ENCODE measurements around the gene TUFT1.

Gene TUFT1

DNA sequence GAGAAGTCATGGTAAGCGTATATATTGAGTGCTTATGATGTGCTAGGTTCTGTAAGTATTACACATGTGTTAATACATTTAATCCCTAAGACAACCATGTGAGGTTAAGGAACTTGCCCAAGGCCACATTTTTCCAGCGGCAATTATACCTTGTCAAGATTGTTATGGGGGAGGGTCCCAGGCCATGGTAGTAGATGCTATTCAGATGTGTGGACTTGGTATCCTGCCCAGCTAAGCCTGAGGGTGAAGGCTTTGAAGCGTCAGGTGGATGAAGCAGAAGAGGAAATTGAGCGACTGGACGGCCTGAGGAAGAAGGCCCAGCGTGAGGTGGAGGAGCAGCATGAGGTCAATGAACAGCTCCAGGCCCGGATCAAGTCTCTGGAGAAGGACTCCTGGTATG is 3.6 kb upstream of the TUFT1 start:
- FAIRE-seq = no peak

DNA sequence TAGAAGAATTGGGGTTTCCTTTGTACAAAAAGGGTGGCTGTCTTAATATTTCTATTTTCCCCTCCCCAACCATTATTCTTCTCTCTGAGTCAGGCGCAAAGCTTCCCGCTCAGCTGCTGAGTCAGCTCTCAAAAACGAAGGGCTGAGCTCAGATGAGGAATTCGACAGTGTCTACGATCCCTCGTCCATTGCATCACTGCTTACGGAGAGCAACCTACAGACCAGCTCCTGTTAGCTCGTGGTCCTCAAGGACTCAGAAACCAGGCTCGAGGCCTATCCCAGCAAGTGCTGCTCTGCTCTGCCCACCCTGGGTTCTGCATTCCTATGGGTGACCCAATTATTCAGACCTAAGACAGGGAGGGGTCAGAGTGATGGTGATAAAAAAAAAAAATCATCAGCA is 3.0 kb upstream of the TUFT1 start:
- DNase-seq (ENCODE audit: low spot score) (peak; percentile 92), FAIRE-seq (peak; percentile 83)

More for the DNA sequence above, 3.6 kb upstream of the TUFT1 start:
- no peak for DNase-seq (ENCODE audit: low spot score)

DNA sequence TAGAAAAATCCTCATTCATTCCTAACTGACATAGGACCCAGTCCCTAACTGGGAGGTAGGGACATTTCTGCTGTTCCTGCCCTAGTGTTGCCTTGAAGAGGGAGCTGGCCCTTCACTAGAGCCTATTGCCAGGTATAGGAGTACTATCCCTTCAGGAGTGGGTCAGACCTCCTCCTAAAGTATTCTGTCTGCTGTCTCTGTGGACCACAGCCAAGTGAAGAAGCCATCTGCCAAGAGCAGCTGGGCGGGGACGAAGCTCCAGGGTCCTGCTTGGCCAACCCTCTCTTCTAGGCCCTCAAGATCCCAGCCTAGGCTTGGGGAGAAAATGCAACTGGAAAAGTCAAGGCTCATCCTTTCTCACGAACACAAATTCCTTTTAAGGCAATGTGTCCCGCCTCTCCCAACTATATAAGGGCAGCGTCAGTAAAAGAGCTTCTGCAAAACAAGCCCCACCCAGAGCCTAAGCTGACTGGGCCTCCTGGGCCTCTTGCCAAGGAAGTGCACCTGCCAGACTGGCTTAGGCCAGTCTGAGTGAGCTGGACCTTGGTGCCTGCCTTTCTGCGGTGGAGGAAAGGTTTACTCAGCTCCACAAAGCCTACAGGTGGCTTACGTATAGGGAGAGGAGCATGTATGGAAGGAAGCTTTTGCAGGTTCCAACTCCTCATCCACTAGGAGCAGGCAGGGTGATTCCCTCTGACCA is 638 bp upstream of the TUFT1 start:
- DNase-seq (ENCODE audit: low spot score) (peak; percentile 97), FAIRE-seq (peak; percentile 82)

DNA sequence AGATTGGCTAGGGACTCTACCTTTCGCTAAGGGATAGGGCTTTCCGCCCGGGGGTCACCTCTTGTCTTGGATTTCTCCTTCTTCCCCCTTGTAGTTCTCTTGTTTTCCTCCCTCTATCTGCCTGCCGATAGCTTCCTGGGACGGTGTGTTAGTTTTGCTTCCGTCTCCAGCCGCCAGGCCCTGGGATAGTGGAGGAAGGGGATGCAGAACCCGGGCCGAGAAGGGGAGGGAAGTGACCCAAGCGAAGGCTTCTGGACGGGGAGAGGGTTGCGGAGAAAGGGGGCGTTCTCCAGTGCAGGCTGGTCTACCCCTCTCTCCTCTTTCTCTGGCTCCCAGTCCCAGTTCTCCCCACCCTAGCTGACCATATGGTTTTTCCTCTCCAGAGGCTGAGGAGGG is 871 bp downstream of the TUFT1 start:
- no peak for FAIRE-seq
- DNase-seq (ENCODE audit: low spot score) = no peak

DNA sequence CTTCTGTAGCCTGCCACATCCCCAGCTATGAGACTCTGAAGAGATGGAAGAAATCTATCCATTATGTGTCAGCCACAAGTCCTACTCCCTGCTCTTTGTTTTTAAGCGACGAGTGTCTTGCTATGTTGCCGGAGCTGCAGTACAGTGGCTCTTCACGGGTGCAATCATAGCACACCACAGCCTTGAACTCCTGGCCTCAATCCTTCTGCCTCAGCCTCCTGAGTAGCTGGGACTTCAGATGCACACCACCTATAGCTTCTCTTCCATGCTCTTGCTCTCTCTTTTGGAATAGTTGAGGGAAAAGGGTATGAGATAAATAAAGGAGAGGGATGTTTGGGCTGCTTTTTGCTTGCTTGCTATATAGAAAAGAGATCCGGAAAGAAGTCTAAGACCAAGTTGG is 1.6 kb downstream of the TUFT1 start:
- no peak for FAIRE-seq
- no peak for DNase-seq (ENCODE audit: low spot score)

DNA sequence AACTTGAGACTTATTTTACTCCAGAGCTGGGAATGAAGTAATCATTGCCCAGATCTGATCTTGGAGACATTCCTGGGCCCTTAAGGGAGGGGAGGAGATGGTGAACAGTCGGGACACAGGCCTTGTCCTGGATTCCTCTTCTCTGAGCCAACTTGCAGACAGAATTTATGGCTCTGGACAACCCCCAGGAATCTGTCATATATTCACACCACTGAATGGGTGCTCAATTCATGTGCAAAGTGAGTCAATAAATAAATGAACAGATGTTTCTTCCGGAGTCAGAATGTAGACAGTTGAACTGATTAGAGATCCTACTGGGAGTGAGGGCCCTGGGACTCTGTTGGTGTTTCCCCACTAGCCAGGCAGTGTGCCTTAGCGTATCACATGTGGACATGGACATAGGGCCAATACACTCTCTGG is 2.6 kb downstream of the TUFT1 start:
- FAIRE-seq = peak; percentile 90
- peak; percentile 91 for DNase-seq (ENCODE audit: low spot score)

DNA sequence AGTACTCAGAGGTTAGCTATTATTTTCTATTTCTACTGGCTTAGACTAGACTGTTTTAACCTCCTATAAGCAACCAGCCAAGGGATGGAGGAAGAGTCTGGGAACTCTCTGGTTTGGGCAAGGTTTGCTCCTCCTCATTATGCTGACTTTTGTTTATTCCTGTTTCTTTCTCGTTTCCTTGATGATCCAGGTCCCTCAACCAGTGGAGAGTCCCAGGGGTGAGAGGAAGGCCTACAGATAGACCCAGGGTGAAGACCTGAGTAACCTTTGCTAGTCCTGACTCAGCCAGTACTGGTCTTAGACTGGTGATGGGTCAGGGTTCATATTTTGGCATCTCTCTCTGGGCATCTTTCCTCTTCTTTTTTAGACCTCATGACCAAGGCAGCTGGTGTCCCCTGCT is 5.4 kb downstream of the TUFT1 start:
- DNase-seq (ENCODE audit: low spot score) (peak; percentile 51), FAIRE-seq (no peak)

DNA sequence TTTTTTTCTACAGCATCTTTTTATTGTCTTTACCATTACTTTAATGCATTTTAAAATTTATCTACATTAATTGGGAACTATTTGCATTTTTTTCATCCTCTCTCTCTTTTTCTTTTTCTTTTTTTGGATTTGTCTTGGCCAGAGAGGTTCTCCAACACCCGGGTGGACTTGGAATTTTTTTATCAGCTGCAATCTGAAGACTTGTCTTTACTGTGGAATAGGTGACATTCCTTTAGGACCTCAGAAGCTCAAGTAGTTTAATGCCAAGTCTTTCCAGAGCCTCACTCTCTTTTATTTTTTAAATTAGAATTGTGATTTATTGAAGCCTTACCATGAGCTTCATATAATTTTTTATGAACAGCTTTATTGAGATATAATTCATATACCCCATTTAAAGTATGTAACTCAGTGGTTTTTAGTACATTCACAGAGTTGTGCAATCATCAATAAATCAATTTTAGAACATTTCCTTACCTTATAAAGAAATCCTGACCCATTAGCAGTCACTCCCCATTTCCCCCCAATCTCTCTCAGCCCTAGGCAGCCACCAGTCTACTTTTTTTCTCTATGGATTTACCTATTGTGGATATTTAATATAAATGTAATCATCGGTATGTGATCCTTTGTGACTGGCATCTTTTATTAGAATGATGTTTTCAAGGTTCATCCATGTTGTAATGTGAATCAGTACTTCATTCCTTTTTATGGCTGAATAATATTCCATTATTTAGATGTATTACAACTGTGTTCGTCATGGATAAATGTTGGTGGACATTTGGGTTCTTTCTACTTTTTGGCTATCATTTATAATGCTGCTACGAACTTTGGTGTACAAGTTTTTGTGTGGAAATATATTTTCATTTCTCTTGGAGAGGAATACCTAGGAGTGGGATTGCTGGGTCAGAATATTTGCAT is 6.2 kb downstream of the TUFT1 start:
- no peak for FAIRE-seq
- no peak for DNase-seq (ENCODE audit: low spot score)

DNA sequence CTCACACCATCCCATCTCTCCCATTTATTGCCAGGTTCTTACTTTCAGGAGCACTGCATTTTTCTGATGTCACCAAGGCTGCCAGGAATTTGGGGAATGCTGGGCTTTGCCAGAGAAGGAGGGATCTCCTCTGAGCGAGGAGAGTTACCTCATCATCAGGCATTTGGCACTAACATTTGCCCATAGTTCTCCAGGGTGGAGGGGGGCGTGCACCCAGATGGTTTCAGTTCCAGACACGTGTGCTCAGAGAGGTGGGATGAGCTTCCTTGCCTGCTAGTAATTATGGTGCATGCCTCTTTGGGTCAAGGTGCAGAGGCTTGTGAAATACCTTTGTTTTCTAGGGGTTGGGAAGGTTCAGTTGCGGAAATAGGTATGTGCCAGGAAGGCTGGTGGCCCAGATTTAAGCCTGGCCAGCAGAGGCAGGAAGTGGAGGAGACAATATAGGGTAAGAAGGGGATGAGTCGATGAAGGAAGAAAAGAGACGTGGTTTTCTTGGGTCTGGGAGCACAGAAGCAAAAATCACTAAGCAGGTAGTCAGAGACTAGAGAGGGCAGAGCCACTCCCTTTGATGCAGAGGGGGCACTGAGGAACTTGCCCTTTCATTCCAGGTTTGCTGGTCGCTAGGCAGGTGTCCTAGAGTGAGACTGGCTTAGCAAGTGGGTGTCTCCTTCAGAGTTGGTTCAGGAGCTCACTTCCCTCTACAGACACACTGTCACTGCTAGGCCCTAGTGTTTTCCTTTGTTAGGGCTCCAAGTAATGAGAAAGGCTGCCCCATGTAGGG is 7.2 kb downstream of the TUFT1 start:
- DNase-seq (ENCODE audit: low spot score) (peak; percentile 95), FAIRE-seq (peak; percentile 91)

DNA sequence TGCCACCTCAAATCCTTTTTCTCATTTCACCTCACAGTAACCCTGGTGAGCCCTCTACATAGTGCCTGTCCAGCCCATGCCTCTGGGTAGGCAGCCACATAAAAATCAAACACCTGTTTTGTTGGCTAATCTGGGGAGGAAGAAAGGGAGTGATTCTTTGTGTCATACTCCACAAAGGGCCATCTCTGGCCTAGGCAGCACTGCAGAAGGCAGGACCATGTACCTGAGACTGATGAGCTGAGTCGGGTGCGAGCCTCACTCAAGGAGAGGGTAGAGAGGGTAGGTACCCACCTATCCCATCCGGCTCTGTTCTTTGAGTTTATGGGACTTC is 7.8 kb downstream of the TUFT1 start:
- DNase-seq (ENCODE audit: low spot score) = no peak

DNA sequence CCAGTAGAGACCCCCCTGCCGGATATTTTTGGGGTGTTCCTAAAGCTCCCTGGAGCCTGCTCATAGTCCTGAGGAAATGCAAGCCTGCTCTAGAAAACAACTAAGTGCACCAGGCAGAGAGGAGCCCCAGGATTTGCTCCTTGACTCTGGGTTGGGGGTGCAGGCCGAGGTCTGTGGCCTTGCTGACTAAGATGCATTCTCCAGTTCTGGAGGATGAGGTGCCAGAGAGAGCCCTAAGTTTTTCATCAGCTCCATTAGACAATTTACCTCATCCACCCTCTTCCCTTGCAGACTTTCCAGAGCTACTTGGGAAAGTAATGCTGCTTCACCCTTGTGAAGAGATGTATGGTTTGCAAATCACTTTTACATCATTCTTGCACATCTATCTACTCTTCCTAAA is 9.1 kb downstream of the TUFT1 start:
- DNase-seq (ENCODE audit: low spot score) = no peak
- no peak for FAIRE-seq

More for the DNA sequence above, 7.8 kb downstream of the TUFT1 start:
- no peak for FAIRE-seq

DNA sequence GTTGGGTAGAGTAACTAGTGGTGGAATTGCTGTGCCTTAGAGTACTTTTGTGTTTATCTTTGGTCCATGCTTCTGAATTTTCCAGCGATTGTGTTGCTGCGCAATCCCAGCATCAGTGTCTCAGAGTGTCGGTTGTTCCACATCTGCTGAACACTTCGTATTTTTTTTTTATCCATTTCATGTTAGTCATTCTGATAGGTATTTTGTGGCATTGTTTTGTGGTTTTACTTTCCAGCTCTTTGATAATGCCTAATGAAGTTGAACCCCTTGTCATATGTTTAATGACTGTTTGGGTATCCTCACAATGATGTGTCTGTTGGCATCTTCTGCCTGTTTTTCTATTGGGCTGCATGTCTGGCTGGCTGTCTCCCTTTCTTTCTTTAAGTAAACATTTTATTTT is 13.6 kb downstream of the TUFT1 start:
- FAIRE-seq (peak; percentile 85), DNase-seq (ENCODE audit: low spot score) (peak; percentile 58)

DNA sequence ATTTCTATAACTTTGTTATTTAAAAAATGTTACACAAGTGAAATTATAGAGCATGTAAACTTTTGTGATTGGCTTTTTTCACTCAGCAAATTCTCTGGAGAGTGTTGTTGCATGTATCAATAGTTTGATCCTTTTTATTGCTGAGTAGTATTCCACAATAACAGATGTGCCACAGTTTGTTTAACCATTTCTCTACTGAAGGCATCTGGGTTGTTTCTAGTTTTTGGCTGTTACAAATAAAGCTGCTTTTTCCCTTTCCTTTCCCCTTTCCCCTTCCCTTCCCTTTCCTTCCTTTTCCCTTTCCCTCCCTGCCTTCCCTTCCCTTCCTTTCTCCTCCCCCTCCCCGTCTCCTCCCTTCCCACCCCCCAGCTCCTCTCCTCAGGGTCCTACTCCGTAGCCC is 15.9 kb downstream of the TUFT1 start:
- FAIRE-seq (no peak), DNase-seq (ENCODE audit: low spot score) (no peak)

DNA sequence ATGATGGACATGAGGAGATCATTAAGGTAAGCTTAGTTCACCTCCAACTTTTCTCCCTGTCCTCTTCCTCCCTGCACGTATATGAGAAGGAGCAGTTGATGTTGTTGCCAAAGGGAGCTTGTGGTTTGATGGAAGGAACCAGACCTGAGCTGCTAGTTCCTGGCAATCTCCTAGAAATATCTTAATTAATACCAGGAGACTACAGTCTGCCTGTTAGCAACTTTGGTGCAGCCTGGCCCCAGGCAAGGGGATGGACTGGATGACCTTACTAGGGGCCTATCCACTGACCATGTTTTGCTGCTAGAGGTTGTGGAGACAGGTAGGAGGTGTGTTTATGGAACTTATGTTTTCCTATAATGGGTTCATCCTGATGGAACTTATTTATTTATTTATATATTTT is 22.6 kb downstream of the TUFT1 start:
- no peak for FAIRE-seq
- DNase-seq (ENCODE audit: low spot score) = no peak

DNA sequence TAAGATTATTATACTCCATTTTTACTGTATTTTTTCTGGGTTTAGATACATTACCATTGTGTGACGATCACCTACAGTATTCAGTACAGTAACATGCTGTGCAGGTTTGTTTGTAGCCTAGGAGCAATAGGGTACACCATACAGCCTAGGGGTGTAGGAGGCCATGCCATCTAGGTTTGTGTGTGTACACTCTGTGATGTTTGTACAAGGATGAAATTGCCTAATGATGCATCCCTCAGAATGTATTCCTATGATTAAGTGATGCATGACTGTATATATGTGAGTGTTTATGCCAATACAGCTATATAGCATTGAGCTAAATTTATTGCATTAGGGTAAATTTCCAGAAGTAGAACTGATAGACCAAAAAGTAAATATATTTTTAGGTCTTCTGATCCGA is 23.3 kb downstream of the TUFT1 start:
- DNase-seq (ENCODE audit: low spot score) = no peak
- FAIRE-seq = no peak

DNA sequence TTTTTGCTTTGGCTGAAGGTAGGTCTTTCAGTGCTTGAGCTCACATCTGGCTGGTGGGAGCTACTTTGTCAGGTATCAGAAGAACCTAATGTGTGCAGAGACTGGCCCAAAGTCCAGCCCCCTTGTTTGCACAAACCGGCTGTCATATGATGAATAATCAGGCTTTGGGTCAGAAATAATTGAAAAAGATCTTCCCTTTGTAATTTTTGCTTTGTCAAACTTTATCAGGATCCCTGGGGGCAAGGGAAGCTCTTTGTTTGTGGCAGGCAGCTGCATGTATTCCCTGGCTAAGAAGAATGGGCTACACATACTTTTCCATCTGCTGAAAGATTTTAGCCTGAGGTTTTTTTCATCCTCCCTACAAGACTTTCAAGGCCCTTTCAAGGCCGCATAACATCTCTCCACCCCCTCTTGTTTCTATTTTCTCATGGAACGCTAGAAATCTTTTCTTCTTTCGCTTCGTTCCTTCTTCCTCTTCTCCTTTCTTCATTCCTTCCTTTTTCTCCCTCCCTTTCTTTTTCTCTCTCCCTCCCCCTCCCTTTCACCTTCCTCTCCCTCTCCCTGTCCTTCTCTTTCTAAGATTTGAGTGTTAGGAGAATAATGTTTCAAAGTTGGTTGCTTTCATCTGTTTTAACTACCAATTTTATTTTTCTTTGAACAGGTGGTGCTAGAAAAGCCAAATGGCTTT is 25.5 kb downstream of the TUFT1 start:
- no peak for DNase-seq (ENCODE audit: low spot score)
- no peak for FAIRE-seq

DNA sequence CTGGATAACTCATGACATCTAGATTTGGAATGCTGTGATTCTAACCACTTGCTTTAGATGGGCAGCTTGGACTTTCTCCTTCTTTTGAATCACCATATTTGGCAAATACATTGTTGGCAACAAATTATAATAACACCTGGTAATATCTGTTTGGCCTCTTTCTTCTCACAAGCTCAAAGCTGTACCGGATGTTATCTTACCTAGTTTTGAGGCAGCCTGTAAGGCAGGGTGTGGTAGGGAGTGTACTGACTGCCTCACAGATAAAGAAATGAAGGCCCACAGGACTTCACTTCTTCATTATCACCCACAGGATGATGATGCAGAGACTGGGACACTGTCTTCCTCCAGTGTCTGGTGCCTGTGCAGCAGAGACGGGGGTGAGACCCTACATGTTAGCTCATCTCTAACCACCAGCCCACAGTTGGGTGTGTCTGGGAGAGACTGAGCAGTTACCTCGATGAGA is 28.5 kb downstream of the TUFT1 start:
- DNase-seq (ENCODE audit: low spot score) = no peak
- FAIRE-seq = no peak

DNA sequence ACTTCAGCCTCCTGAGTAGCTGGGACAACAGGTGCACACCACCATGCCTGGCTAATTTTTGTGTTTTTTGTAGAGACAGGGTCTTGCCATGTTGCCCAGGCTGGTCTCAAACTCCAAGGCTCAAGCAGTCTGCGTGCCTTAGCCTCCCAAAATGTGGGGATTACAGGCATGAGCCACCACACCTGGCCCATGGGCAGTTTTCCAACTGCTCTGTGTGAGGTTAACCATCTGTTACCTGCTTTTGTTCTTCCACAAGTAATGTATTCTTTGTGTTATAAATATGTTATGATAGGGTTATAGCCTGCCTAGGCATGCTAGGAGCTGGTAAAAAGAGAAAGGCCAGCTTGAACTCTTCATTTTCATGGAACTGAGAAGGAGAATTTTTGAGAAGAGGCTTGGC is 30.7 kb downstream of the TUFT1 start:
- DNase-seq (ENCODE audit: low spot score) (no peak), FAIRE-seq (no peak)

DNA sequence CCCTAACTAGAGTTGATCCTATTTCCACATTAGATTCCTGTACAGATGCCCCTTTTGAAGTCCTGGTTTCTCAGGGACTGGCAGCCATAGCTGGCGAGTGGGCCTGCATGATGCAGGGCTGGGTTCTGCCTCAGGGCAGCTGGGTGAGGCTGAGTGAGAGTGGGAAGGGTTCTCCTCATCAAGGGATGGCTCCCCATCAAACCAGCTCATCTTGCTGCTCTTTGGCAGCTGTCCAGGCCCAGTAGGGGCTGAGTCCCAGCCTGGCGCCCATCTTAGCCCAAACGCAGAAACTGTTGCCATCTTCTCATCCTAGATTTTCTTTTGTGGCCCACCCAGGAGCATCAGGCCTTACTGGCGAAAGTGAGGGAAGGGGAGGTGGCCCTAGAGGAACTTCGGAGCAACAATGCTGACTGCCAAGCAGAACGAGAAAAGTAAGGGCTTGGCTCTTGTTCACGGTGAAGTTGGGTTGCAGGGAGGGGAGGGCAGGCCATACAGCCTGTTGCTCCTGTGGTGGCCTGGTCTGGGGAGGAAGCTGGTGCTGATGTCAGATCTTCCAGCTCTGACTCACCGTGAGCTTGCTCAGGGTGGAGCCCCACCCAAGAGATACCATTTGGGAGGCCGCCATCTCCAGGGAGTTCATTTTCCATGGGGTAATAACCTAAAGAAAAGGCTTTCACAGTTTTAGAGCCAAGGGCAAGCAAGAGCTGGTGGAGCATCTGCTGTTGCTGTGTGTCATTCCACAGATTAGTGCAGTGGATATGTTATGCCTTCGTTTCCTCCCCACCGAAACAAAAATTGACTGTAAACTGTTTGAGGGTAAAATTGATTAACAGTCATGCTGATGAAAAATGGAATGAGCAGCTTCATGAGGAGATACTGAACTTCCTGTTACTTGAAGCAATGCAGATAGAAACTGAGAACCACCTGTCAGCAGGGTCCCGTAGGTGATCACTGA is 34.7 kb downstream of the TUFT1 start:
- DNase-seq (ENCODE audit: low spot score) (no peak), FAIRE-seq (no peak)

DNA sequence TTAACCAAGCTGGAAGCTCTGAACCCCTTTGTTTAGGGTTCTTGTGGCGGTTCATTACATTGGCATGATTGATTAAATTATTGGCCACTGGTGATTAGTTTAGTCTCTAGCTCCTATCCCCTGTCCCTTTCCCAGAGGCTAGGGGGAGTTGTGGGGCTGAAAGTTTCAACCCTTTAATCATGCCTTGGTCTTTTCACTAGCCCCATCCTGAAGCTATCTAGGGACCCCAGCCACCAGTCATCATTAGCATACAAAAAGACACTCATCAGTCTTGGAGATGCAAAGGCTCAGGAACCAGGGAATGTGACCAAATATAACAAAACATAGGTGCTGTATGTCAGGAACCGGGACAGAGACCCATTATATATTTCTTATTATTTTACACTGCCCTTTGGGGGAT is 37.1 kb downstream of the TUFT1 start:
- FAIRE-seq (no peak), DNase-seq (ENCODE audit: low spot score) (no peak)
